DMS 273 (cell line): ENCODE data around the gene FAM9B.

Experiments
- DNase-seq: peaks from one replicate; lab custom pipeline; 2025; ENCODE audit not compliant: unreplicated experiment; lab: John Stamatoyannopoulos, UW

The FAM9B gene

GRCh38 chrX:8981723-8982122, 52.2 kb downstream of the FAM9B start:
- DNase-seq, result no peak

- DNase-seq, result no peak
Measured at GRCh38 chrX:8980756-8981155, 53.2 kb downstream of the FAM9B start.
